Esophagus (tissue), 2 donors: ENCODE measurements around the gene DLGAP1. TPM values are rescaled to one million over a fixed set of nuclear protein-coding genes. Genes with fewer than 3 reads are reported as not detected.
A peak's percentile ranks its signal among the peaks of the same experiment; 100 is the strongest.
"Not testable (repeated sequence)": the region's sequence is repeated elsewhere in the genome, so short reads cannot be mapped to it uniquely, and the experiment has no call there.

Experiments used
- H3K27ac ChIP-seq, 2 donors: one replicate each; pipeline ENCODE4 v1.5.1; 2013; ENCODE audit warnings: low read depth in 2 of 2, mild to moderate bottlenecking in 2 of 2, inconsistent platforms in 1 of 2, low read length in 1 of 2, moderate library complexity in 1 of 2
- H3K27me3 ChIP-seq, 2 donors: one replicate each; pipeline ENCODE4 v1.6.1; 2013; ENCODE audit warnings: low read length in 2 of 2, control low read depth in 1 of 2, mild to moderate bottlenecking in 1 of 2; ENCODE audit not compliant: insufficient read depth in 2 of 2, control insufficient read depth in 1 of 2
- H3K36me3 ChIP-seq, 2 donors: one replicate each; pipeline ENCODE4 v1.6.1; 2013; ENCODE audit warnings: low read length in 1 of 2; ENCODE audit not compliant: control insufficient read depth in 2 of 2, insufficient read depth in 2 of 2
- H3K4me1 ChIP-seq, 2 donors: one replicate each; pipeline ENCODE4 v1.6.1; 2013; ENCODE audit warnings: low read length in 1 of 2; ENCODE audit not compliant: control insufficient read depth in 2 of 2, insufficient read depth in 2 of 2
- H3K4me3 ChIP-seq, 2 donors: one replicate each; pipeline ENCODE4 v1.5.1; 2013; ENCODE audit warnings: low read length in 2 of 2, mild to moderate bottlenecking in 2 of 2, low read depth in 1 of 2, moderate library complexity in 1 of 2
- H3K9me3 ChIP-seq, 2 donors: one replicate each; pipeline ENCODE4 v1.6.1; 2013; ENCODE audit warnings: mild to moderate bottlenecking in 2 of 2, low read depth in 1 of 2, low read length in 1 of 2, moderate library complexity in 1 of 2; ENCODE audit not compliant: control insufficient read depth in 2 of 2, insufficient read depth in 1 of 2
- WGBS, 2 donors: extraction: QIAGEN DNeasy Blood & Tissue Kit; methylation state at CpG; one replicate each; pipeline ENCODE4 v1.1.7; 2013; 5-methylcytosine and 5-hydroxymethylcytosine counted together
- polyA plus RNA-seq, 2 donors: library from polyadenylated mRNA; stranded (reverse); fragments of 200-250 nt; gene quantifications; one replicate each; pipeline ENCODE4 v1.2.3, GENCODE V29; 2013
- donor health status: healthy with polysubstance abuse.
- donor health status: Bipolar disorder and iron deficiency.

Gene DLGAP1
- polyA plus RNA-seq, 2 donors: 0.47 to 0.59 TPM

DNA sequence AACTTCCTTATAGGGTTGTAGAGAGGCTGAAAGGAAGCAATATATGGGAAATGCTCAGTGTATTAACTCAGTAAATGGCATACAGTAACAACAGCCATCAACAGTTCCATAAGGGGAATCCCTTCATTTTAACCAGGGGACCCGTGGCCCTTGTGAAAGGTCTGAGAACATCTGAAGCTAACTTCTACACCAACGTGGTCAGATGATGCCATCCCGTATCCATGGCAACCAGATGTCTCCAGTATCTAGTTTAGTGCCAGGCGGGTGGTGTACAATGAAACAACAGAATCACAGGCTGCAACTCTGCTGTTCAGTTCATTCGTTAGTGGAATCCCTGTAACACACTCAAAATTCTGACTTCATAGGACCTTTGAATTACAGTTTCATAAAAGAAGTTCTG lies 842.8 kb downstream of the DLGAP1 start:
- no peaks in the 10 kb centered on the region for H3K9me3 ChIP-seq
- 71 to 77% methylated on average over 5 of the region's 5 CpGs for WGBS, 2 donors

DNA sequence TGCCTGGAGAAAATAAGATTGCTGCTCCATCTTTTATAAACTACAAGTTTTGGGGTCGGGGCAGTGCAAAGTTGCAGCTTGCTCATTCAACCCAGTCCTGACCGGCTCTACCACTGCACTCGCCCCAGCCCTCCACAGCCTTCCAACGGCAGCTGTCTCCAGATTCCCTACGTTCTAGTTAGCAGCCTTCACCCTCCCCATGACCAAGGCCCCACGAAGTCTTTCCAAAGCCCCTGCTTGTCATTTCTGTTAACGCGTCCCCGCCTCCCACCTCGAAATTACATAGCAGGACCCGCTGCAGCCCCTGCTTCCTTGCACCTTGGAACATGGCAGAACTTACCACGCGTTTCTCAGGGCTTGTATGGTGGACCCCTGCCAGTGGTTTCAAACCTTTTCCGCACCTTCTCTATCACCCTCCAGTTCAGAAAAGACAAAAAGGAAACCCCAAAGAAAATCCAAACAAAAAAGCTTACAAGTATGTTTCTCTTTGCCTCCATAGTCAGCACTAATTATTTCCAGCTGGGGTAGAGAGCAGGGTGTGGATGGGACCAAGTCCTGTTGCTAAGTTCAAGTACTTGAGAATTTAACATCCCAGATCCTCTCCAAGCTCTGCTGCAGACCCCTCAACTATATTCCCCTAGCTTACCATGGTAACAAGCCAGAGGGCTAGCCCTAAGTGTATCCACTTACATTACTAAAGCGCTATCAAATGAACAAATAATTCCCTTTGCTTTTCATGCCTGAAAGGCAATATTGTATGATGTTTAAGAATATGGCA lies 843.6 kb downstream of the DLGAP1 start:
- Histone ChIP-seq H3K36me3 (no peaks in the 10 kb centered on the region), H3K9me3 (no peaks in the 10 kb centered on the region), H3K27ac (no peak overlapping the region), H3K4me1 (no peaks in the 10 kb centered on the region), H3K27me3 (no peaks in the 10 kb centered on the region), H3K4me3 (no peak overlapping the region)
- WGBS, 2 donors: 76 to 78% methylated on average over 15 of the region's 15 CpGs

More for the DNA sequence above, 842.8 kb downstream of the DLGAP1 start:
- H3K4me1 ChIP-seq: no peaks in the 10 kb centered on the region
- H3K27ac ChIP-seq: no peak overlapping the region
- no peaks in the 10 kb centered on the region for H3K27me3 ChIP-seq
- no peak overlapping the region for H3K4me3 ChIP-seq
- no peaks in the 10 kb centered on the region for H3K36me3 ChIP-seq

DNA sequence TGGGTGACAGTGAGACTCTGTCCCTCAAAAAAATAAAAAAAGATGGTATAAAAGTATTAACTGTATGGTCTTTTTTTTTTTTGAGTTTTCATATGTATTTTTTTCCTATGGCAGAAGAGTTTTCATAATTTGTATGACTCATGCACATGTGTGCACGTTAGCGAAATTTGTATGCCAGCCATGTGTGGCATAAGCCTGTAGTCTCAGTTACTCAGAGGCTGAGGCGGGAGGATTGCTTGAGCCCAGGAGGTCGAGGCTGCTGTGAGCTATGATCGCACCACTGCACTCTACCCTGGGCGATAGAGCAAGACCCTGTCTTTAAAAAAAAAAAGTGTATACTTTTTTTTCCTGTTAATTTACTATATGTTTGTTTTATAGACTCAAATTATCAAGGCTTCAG lies 844.3 kb downstream of the DLGAP1 start:
- 74 to 75% methylated on average over 6 of the region's 6 CpGs for WGBS, 2 donors
- Histone ChIP-seq H3K4me1 (no peaks in the 10 kb centered on the region), H3K36me3 (no peaks in the 10 kb centered on the region), H3K9me3 (no peaks in the 10 kb centered on the region), H3K4me3 (no peak overlapping the region), H3K27me3 (no peaks in the 10 kb centered on the region), H3K27ac (no peak overlapping the region)

DNA sequence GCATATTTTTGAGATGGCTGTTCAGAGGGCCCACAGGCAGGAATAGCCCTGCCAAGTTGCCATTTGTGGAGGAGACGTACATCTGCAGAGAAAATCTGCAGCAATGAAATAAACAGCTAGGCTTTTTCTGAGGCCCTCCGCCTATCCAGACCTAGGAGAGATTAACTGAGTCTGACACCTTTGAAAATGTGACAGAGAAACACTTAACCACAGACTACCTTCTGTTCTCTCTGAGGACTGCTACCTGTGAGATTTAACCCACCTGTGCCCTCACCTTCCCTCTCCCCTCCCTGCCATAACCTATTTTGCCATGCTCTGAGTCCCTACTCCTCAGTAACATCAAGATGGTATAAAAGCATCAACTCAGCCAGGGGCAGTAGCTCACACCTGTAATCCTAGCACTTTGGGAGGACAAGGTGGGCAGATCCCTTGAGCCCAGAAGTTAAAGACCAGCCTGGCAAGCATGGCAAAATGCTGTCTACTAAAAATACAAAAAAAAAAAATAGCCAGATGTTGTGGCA lies 844.9 kb downstream of the DLGAP1 start:
- Histone ChIP-seq H3K27ac (no peak overlapping the region), H3K4me3 (no peak overlapping the region)

DNA sequence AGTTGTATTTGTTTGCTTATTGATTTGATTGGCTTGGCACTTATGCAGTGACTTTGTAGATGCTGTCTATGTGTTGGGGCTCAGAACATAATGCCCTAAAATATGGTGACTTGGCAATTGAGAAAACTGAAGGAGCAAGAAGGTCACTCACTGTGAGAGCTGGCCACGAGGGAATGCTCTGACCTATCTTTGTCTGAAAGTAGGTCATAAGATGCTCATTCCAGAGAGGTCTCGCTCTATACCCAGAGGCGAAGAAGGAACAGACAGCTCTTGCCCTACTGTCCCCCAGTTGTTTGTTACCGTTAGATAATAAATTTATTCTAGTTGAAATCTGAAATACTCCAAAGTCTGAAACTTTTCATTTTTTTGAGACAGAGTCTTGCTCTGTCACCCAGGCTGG lies 846.6 kb downstream of the DLGAP1 start:
- Histone ChIP-seq H3K4me1 (peaks cover 0 to 5% of the 10 kb centered on the region in 2 donors), H3K36me3 (no peaks in the 10 kb centered on the region), H3K9me3 (no peaks in the 10 kb centered on the region), H3K4me3 (no peak overlapping the region), H3K27me3 (no peaks in the 10 kb centered on the region), H3K27ac (no peak overlapping the region)
- WGBS, 2 donors: 92 to 93% methylated on average over 4 of the region's 4 CpGs

More for the DNA sequence above, 844.9 kb downstream of the DLGAP1 start:
- WGBS, 2 donors: 89 to 91% methylated on average over 2 of the region's 2 CpGs
- no peaks in the 10 kb centered on the region for H3K9me3 ChIP-seq
- no peaks in the 10 kb centered on the region for H3K4me1 ChIP-seq
- H3K27me3 ChIP-seq: no peaks in the 10 kb centered on the region
- H3K36me3 ChIP-seq: no peaks in the 10 kb centered on the region

DNA sequence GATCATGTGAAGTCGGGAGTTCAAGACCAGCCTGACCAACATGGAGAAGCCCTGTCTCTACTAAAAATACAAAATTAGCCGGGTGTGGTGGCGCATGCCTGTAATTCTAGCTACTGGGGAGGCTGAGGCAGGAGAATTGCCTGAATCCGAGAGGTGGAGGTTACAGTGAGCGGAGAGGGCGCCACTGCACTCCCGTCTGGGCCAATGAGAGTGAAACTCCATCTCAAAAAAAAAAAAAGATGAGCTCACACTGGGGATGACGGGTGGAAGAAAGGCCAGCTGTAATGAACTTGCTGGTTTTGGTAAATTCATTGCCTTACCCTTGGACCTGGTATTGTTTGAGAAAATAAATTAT lies 847.0 kb downstream of the DLGAP1 start:
- 84 to 99% methylated on average over 7 to 8 of the region's 8 CpGs for WGBS, 2 donors
- not testable (repeated sequence) for H3K4me1 ChIP-seq, H3K9me3 ChIP-seq, H3K4me3 ChIP-seq, H3K27ac ChIP-seq, H3K27me3 ChIP-seq, H3K36me3 ChIP-seq

DNA sequence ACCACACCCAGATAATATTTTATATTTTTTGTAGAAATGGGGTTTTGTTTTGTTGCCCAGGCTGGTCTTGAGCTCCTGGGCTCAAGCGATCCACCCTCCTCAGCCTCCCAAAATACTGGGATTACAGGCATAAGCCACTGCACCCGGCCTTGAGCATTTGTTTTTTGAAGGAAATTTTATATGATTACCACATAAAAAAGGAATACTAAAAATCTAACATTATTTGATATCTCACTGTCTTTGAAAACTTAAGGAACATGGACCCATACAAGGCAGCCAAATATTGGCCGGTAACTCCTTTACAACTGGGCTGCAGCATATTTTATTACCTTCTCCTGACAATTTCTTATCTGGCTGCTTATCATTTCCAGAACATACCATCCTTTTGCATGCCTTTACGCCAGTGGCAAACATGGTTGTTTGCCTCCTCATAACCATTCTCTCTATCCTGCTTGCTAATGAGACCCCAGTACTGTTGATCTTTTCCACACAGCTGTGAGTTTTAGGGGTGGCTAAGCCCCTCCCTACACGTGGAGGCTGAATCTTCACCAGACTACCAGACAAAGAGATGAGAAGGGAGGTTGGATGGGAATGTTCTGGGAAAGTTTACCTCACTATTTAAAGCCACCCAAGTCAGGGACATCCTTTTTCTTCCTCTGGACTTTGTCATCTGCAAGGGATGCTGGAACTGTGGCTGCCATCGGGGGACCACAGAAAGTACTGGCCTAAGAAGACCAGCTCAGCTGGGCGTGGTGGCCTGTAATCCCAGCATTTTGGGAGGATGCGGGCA lies 847.6 kb downstream of the DLGAP1 start:
- 86 to 91% methylated on average over 8 of the region's 8 CpGs for WGBS, 2 donors
- H3K4me1 ChIP-seq: peaks cover 0 to 5% of the 10 kb centered on the region in 2 donors

DNA sequence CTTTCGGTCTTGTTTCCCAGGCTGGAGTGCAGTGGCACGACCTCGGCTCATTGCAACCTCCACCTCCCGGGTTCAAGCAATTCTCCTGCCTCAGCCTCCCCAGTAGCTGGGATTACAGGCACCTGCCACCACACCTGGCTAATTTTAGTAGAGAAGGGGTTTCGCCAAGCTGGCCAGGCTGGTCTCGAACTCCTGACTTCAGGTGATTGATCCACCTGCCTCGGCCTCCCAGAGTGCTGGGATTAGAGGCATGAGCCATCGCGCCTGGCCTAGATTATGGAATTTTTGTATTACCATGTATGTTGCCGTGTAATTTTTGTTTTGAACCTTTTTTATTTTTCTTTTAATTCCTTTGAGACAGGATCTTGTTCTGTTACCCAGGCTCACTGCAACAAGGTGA lies 848.2 kb downstream of the DLGAP1 start:
- not testable (repeated sequence) for H3K27me3 ChIP-seq, H3K27ac ChIP-seq, H3K36me3 ChIP-seq, H3K4me3 ChIP-seq, H3K4me1 ChIP-seq, H3K9me3 ChIP-seq
- 86 to 91% methylated on average over 10 of the region's 10 CpGs for WGBS, 2 donors

More for the DNA sequence above, 847.6 kb downstream of the DLGAP1 start:
- Histone ChIP-seq H3K9me3 (no peaks in the 10 kb centered on the region), H3K27me3 (no peaks in the 10 kb centered on the region), H3K4me3 (no peak overlapping the region), H3K36me3 (no peaks in the 10 kb centered on the region), H3K27ac (no peak overlapping the region)

DNA sequence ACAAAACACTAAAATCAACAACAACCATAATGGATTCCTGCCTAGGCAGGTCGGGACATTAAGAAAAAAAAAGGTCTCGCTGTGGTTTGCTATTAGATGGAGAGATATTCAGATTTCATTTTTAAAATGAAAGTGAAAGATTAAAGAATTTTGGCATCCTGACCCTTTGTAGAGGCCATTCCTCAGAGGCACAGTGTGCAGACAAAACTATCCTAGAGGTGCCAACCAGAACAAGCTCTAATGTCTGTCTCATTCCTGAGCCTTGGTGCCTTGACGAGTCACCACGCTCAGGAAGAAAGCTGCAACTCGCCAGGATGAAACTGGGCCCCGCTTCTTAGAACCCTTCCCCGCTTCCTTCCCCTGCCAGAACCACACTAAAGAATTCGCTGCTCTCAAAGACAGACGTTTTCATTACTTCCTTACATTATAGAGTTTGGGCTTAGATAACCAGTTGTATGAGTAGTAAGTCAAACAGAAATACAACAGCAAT lies 849.1 kb downstream of the DLGAP1 start:
- Histone ChIP-seq H3K9me3 (no peaks in the 10 kb centered on the region), H3K27me3 (no peaks in the 10 kb centered on the region), H3K36me3 (no peaks in the 10 kb centered on the region), H3K27ac (peak overlapping the region; percentile 14 to 79), H3K4me1 (peaks cover 0 to 5% of the 10 kb centered on the region in 2 donors), H3K4me3 (peak overlapping the region in 1 of 2 donors; percentile 26)
- WGBS, 2 donors: 6 to 11% methylated on average over 9 of the region's 9 CpGs
